GM21737 (cell line): ENCODE results near the gene NAT10.
"Not testable (repeated sequence)": the region's sequence is repeated elsewhere in the genome, so short reads cannot be mapped to it uniquely, and the experiment has no call there.

ENCODE experiments used
- ATAC-seq: cut with Tn5 transposase; IDR thresholded peaks from one replicate; pipeline ENCODE4 v1.9.1; 2021; ENCODE audit warnings: mild to moderate bottlenecking, moderate library complexity; ENCODE audit not compliant: unreplicated experiment

NAT10 gene

GRCh38 chr11:34105079-34105956, at the start of gene NAT10:
NAT10 (plus strand) TSS chr11:34105629; CDS start chr11:34108226, 2,597 bp downstream.
- peak; percentile 78 for ATAC-seq

DNA sequence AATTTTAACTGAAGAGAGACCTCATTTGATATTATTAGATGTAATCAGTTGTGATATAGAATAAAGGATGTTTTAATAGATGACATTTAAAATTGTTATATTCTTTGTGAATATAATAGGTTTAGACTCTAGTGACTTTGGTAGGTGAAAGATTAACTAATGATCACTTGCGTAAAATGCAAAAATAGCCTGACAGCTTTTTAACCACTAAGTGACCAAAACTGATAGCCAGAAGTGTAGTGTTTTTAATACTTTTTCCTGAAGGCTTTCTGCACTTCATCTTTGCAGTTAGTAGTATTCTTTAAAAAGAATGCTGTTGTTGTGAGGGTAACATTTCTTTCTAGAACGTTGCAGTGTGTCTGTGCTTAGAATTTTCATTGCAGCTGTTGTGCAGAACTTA, 48.8 kb upstream of the NAT10 start:
- no peak for ATAC-seq

GRCh38 chr11:34063061-34063795, 42.2 kb upstream of the NAT10 start:
- ATAC-seq, result no peak

DNA sequence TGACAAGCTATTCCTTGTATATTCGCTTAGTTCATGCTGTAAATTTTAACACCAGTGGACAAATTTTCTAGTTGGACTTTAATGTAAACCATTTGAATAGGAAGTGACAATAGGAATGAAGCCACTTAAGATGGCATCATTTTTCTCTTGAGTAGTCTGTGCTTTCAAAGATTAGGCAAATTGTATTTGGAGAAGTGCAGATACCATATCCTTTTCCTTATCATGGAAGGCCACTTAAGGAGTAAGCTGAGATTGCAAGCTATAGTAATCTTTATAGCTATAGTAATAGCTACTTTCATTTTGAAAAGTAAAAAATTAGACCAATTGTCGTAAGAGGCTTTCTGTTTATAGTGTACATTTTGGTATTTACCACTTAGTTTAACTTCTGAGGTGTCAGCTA, 41.1 kb upstream of the NAT10 start:
- ATAC-seq, result no peak

DNA sequence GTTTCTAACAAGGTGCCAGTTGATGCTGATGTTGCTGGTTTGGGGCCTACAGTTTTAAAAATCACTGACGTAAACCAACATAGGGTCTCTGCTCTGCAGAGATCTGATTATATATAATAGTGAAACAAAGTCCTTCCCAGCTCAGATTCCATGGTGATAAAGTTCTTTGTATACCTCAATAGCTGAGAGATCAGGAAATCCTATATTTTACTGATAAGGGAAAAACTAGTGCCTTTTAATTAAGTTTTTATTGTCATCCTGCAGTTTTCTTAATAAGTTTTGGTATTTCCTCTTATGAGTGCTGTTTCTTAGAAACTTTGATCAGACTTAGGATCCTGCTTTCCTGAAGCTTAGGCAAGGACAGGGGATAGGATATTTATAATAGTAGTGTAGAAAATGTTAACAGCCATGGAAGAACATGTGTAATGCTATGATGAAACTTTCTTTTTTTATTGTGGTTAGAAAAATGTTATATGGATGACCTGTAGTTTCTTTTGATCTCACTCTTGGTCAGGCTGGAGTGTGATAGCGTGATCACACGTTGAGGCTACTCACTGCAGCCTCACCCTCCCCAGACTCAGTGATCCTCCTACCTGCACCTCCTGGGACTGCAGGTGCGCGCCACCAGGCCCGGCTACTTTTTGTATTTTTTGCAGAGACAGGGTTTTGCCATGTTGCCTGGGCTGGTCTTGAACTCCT, 39.8 kb upstream of the NAT10 start:
- no peak for ATAC-seq

DNA sequence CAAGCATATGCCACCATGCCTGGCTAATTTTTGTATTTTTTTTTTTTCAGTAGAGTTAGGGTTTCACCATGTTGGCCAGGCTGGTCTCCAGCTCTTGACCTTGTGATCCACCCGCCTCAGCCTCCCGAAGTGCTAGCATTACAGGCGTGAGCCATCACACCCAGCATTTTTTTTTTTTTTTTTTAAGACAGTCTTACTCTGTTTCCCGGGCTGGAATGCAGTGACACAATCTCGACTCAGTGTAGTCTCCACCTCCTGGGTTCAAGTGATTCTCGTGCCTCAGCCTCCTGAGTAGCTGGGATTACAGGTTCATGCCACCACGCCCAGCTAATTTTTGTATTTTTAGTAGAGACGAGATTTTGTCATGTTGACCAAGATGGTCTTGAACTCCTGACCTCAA, 38.7 kb upstream of the NAT10 start:
- not testable (repeated sequence) for ATAC-seq

DNA sequence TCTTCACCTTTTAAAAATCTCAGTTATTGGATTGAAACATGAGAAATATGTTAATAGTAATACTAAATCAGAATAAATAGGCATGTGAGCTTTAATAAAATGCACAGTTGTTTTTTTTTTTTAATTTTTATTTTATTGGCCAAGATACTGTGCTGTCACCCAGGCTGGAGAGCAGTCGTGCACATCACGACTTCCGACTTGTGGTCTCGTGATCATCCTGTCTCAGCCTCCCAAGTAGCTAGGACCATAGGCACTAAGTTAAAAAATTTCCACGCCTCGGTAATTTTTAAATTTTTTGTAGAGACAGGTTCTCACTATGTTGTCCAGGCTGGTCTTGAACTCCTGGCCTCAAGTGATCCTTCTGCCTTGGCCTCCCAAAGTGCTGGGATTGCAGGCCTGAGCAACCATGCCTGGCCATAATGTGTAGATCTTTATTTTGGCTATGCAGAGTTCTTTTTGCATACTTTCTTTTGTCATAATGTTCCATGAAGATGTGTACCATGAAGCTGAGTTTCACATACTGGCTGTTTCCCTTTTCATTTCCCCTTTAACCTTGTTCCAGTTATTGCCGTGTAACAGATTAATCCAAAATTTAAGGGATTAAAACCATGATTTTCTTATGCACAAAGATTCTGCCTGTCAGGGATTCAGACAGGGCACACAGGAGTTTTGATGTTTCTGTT, 37.9 kb upstream of the NAT10 start:
- ATAC-seq, result no peak

DNA sequence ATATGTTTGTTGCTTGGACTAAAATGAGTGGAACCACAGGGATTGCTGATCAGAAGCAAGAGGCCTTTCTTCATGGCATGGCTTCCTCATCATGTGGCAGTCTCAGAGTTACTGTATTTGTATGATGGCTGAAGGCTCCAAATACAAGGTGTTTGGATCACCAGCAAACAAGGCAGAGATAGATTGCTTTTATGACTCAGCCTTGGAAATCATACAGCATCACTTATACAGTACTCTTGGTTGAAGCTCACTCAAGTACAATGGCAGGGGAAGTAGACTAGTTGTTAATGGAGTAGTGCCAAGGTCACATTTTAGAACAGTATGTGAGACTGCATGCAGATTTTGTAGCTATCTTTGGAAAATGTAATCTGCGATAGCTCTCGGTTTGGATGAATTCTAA, 37.3 kb upstream of the NAT10 start:
- no peak for ATAC-seq

GRCh38 chr11:34071306-34071705, 34.1 kb upstream of the NAT10 start:
- not testable (repeated sequence) for ATAC-seq

DNA sequence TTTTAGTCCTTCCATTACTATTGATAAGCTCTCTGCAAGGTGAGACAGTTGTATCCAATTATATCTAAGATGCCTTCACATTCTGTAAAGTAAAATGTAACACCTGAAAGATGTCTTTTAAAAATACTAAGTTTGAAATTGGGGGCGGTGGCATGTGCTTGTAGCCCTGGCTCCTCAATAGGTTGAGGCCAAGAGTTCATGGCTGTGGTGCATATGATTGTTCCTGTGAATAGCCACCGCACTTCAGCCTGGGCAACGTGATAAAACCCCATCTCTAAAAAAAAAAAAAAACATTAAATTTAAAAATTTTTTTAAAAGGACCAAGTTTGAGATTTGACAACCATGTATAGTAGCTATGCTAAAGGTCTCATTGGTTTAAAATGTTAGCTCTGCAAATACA, 33.4 kb upstream of the NAT10 start:
- no peak for ATAC-seq

DNA sequence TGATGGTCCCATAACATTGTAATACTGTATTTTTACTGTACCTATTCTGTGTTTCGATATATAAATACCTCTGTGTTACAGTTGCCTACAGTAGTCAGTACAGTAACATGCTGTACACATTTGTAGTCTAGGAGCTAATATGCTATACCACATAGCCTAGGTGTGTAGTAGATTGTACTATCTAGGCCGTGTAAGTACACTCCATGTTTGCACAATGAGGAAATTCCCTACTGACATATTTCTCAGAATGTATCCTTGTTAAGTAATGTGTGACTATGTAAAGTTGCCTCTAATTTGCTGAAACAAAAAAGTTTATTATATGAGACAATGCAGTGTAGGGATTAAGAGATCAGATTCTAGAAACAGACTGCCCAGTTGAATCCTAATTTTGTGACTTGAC, 32.6 kb upstream of the NAT10 start:
- no peak for ATAC-seq

GRCh38 chr11:34074391-34074790, 31.0 kb upstream of the NAT10 start:
- ATAC-seq, result no peak

GRCh38 chr11:34075178-34075820, 30.1 kb upstream of the NAT10 start:
- ATAC-seq, result no peak

- ATAC-seq, result no peak
Measured at GRCh38 chr11:34080609-34081008, 24.8 kb upstream of the NAT10 start.

GRCh38 chr11:34084637-34085036, 20.8 kb upstream of the NAT10 start:
- ATAC-seq, result no peak

GRCh38 chr11:34086554-34087283, 18.7 kb upstream of the NAT10 start:
- ATAC-seq, result peak; percentile 57

DNA sequence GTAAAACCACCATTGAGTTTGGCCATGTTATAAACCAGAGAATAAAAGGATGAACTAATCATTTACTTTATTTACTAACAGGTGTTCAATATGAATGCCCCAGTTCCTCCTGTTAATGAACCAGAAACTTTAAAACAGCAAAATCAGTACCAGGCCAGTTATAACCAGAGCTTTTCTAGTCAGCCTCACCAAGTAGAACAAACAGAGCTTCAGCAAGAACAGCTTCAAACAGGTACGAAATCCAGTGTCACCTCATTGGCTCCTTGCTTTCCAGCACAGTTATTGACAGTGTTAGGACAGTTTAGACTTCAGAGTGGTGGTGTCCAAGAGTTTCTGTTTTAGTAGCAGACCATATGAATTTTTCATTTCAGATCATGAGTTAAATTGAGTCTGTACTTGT, 13.6 kb upstream of the NAT10 start:
- ATAC-seq, result no peak

DNA sequence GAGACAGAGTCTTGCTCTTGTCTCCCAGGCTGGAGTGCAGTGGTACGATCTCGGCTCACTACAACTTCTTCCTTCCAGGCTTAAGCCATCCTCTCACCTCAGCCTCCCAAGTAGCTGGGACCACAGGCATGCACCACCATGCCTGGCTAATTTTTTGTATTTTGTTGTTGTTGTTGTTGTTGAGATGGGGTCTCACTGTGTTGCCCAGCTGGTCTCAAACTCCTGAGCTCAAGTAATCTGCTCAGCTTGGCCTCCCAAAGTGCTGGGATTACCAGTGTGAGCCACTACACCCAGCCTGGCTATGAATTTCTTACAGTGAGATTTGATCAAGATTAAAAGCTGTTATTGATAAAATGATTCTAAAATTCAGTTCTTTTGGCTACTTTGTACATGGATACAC, 10.5 kb upstream of the NAT10 start:
- ATAC-seq, result not testable (repeated sequence)

DNA sequence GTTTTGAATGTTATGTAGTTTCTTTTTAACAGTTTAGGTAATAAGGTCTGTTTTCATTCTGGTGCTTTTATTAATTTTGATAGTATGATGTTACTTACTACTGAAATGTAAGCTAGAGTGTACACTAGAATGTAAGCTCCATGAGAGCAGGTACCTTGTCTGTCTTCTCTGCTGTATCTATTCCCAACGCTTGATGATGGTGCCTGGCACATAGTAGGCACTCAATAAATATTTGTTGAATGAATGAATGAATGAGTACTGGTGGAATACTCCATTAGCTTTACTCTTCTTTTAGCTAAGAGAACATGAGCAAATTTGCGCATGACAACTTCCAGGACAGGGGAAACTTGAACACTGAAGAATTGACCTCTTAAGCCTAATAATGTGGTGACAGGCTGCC, 6.6 kb upstream of the NAT10 start:
- no peak for ATAC-seq

DNA sequence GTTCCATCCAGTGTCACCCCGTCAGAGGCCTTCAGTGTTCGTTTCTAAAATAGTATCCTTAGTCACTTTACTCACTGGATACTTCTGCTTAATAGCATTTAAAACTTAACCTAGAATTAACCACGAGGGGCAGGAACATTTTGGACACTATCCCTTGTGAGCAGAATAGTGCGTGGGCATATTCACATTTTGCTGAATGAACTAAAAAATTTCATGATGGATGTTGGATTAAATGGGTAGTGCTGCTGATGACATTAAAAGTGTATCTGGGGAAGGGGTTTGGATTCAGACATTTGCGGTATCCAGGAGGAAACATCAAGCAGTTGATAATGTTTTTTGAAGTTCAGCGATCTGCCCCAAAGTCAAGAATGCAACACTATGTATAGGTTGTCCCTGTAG, 750 bp upstream of the NAT10 start:
- no peak for ATAC-seq
